ENCODE data around the gene SUN1.

Gene SUN1

GRCh38 chr7:907158-907980 is 75.1 kb downstream of the SUN1 start:
- no peak for DNase-seq (ENCODE audit: low read depth)

DNA sequence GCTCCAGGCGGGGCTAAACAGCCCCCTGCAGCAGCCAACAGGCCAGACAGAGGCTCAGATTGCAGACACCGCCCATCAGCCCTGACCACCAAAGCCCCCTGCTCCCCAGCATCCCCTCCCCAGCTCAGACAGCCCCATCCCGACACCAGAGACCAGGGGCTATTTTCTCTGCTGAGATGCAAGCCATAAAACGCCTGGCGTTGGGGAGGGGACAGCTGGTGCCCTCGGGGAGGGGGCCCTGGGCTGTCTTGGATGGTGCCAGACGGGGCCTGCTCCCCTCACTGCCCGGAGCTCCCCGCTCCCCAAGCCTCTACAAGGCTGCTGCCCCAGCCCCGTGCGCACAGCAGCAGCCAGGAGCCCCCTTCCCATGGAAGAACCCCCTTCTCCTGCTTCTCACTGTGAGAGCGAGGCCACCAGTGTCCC is 75.9 kb downstream of the SUN1 start:
- DNase-seq (ENCODE audit: low read depth) = no peak

DNA sequence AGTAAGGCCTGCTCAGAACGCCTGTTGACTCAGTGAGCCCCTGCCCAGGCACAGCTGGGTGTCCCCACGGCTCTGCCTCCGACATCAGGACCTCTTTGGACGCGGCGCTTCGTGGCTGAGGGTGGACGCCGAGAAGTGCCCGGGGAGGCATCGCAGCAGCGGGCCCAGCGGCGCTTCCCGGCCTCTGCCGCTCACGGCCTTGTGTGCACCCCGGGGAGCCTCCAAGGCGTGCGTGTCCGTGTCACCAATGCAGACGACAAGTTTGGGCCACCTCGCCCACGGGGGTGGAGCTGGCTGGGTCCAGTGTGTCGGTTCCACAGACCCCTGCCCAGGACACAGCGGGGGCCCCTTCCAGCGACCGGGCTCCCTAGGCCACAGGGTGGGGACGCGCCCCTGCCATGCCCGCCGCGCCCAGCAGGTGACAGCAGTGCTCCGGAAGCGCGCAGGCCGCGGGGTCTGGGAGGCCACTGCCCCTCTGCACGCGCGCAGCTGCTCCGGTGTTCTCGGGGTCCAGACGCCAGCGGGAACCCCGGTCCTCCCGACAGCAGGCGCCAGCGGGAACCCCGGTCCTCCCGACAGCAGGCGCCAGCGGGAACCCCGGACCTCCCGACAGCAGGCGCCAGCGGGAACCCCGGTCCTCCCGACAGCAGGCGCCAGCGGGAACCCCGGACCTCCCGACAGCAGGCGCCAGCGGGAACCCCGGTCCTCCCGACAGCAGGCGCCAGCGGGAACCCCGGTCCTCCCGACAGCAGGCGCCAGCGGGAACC is 76.5 kb downstream of the SUN1 start:
- DNase-seq (ENCODE audit: low read depth) = peak; percentile 46

DNA sequence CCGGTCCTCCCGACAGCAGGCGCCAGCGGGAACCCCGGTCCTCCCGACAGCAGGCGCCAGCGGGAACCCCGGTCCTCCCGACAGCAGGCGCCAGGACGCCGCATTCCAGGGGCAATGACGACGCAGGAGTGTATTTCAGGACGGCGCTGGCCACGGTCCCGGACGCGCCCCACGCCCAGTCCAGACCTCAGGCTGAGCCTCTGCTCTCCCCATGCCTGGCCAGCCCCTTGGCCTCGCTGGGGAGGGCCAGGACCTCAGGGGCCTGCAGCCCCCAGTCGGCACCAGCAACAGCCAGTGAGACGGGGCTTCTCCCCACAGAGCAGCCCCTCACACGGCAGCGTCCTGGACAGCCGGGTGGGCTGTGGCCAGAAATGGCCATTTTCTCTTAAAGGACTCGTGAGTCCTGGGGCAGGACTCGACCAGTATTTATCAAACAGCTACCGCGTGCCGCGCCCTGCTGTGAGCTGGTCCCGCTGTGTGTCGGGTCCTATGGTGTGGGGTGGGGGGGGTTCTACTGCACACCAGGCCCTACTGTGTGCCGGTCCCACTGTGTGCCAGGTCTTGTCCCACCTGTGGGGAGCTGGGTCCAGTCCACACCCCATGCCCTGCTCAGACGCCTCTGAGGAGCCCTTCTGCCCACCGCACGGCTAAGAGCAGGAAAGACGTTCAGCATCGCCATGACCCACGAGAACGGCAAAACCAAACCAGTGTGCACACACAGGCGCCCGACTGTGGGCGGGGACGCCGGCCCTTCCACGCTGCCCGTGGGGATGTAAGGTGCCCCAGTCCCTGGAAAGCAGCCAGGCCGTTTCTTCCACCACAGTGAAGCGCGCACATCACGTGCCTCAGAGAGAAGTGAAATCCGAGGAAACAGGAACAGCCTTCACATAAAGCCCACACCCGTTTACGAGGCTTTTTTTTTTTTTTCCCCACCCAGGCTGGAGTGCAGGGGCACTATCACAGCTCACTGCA is 77.4 kb downstream of the SUN1 start:
- no peak for DNase-seq (ENCODE audit: low read depth)

DNA sequence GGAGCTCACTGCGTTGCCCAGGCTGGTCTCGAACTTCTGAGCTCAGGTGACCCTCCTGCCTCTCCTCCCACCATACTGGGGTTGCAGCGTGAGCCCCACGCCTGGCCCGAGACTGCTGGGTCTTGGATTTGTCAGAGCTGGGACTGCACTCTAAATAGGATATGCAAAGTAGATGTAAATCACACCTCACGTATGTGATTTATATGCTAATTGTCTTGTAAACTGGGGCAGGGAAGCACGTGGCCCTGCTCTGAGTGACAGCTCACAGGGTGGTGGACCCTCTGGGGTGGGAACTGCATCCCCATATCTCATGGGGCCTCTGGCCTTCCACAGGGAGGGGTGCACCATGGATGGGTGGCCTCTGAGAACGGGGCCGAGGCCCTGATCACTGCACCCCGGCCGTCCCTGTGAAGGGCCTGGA is 78.2 kb downstream of the SUN1 start:
- no peak for DNase-seq (ENCODE audit: low read depth)

GRCh38 chr7:910931-911431 is 78.7 kb downstream of the SUN1 start:
- DNase-seq (ENCODE audit: low read depth) = no peak

DNA sequence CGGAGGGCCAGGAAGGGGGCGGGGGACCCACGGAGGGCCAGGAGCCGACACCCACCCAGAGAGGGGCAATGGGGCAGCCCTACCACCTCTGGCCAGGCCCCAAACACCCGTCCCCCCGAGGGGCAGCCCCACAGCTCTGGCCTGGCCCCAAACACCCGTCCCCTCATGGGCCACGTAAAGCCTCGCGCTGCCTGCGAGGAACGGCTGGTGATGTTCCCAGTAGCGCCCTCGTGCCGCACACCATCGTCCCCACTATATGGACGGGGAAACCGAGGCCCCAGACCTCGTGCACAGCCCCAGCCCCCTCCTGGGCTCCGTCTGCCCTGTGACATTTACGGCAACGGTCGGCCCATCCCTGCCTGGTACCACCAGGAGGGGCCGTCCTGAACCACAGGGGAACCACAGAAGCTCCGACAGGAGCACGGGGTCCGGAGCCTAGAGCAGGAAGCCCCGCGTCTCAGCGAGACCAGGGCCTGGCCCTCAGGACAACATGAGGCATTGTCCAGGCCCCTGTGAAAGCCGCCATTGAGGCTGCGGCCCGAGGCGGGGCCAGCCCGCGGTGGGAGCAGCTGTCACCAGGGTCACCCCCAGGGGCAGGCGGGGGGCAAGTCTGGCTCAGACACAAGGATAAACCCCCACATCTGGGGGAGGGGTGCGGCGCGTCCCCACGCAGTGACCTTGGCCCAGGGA is 79.7 kb downstream of the SUN1 start:
- no peak for DNase-seq (ENCODE audit: low read depth)

GRCh38 chr7:913736-914520 is 81.7 kb downstream of the SUN1 start:
- DNase-seq (ENCODE audit: low read depth) = no peak

DNA sequence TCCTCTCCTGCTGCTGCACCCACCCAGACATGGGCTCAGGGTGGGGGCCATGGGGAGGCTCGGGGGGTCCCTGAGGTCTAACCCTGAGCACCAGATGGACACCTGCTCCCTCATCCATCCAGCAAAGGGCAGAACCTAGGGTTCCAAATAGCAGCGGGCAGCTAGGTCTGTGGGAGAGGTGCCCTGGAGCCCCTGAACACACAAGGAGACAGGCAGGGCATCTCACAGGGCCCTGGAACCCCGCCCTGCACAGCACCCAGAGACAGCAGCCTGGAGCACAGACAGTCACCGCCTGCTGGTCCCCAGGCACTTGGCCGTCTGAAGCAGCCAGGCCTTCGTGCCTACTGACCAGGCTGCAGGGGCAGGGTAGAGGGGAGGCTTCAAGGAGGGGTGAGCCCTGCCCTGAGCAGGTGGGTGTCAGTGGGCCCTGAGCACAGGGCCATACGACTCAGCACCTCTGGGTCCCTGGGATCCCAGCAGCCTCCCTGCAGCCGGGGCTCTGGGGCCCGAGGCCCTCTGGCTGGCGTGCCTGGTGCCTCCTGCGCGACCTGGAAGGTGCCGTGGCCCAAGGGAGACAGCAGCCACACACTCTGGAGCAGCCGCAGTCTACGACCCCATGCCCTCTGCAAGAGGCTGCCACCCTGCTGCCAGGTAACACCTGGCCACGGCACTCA is 82.4 kb downstream of the SUN1 start:
- no peak for DNase-seq (ENCODE audit: low read depth)

GRCh38 chr7:915291-916218 is 83.3 kb downstream of the SUN1 start:
- DNase-seq (ENCODE audit: low read depth) = no peak

DNA sequence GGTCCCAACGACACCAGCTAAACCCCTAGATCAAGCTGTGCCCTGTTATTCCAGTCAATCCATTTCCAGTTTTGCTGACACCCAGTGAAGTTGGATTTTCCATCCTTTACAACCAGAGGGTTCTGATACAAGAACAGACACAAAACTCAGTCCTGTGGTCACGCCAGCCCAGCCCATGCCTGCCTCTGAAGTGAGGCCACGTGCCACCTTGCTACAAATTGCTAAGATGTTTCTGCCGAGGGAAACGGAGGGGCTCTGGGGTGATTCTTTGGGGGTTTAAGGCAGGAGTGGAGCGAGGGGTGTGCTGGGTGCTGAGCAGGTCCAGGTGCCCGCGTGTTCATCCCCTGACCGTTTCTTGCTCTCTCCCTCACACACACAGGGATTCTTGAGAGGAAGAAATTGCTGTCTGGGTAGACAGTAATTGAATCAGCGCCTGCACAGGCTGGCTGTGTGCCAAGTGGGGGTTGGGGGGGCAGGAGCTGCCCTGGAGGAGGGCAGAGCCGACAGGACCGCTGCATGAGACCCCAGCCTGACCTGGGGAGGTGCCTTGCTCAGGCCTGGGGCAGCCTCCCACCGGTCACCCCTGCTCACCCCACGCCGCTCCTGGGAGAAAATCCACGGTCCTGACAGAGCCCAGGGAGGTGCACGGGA is 84.1 kb downstream of the SUN1 start:
- DNase-seq (ENCODE audit: low read depth) = no peak

DNA sequence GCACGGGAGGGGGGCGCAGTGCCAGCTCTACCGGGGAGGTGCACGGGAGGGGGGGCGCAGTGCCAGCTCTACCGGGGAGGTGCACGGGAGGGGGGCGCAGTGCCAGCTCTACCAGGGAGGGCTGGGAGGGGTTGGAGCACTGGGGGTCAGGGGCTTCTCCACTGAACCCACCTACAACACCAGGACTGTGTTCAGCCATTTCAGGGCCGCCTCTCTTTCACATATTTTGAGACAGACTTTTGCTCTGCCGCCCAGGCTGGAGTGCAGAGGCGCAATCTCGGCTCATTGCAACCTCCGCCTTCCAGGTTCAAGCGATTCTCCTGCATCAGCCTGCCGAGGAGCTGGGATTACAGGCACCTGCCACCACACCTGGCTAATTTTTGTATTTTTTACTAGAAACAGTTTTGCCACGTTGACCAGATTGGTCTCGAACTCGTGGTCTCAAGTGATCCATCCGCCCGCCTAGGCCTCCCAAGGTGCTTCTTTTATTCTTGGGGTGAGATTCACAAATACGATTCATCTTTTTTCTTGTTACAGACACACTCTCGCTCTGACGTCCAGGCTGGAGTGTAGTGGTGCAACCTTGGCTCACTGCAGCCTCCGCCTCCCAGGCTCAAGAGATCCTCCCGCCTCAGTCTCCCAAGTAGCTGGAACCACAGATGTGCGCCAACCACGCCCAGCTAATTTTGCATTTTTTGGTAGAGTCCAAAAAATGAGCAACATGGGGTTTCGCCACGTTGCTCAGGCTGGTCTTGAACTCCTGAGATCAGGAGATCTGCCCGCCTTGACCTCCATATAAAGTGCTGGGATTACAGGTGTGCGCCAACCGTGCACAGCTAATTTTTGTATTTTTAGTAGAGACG is 85.2 kb downstream of the SUN1 start:
- DNase-seq (ENCODE audit: low read depth) = no peak

DNA sequence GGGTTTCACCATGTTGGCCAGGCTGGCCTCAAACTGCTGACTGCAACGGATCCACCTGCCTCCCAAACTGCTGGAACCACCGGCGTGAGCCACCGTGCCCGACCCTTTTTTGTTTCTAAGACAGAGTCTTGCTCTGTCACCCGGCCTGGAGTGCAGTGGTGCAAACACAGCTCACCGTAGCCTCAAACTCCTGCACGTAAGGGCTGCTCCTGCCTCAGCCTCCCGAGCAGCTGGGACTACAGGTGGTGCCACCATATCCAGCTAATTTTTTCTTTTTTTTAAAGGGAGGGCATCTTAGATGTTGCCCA is 85.8 kb downstream of the SUN1 start:
- no peak for DNase-seq (ENCODE audit: low read depth)

DNA sequence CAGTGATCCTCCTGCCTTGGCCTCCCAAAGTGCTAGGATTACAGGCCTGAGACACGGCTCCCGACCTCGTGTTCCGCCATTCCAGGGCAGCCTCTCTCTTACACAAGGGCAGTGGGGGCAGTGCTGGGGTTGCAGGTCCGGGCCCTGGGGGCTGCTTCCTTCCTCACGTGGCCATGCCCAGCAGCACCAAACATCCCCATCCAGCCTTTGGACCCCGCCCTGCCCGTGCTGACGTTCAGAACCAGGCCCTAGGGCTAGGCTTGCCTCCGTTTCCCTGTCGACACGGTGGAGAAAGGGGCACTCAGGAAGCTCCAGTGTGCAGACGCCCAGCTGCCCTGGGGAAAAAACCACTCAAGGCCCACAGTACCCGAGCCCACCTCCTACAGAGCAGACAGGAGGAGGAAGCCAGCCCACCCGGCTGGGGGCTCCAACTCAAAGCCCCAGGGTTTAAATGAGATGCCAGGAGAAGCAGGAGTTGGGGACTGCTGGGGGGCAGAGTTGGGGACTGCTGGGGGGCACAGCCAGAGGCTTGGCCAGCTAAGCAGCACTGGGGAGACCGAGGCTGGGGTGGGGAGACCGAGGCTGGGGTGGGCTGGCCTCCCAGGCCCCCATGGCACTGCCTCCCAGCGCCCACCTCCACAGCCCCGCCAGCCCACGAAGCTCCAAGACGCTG is 86.3 kb downstream of the SUN1 start:
- DNase-seq (ENCODE audit: low read depth) = no peak

- no peak for DNase-seq (ENCODE audit: low read depth)
Observed at GRCh38 chr7:919114-919442, 86.8 kb downstream of the SUN1 start.

- no peak for DNase-seq (ENCODE audit: low read depth)
Observed at GRCh38 chr7:919924-920341, 87.7 kb downstream of the SUN1 start.

All from activated T-cell treated with anti-CD3 and anti-CD28 coated beads for 24 hours (primary cell).